Fibroblast of the aortic adventitia (primary cell): Measurements from ENCODE around the gene HS3ST3A1. TPM values are rescaled to one million over a fixed set of nuclear protein-coding genes. Genes with fewer than 3 reads are reported as not detected.

Source experiments
- DNase-seq: peaks from one replicate; pipeline ENCODE4 v3.0.0-alpha.2; 2010; ENCODE audit warnings: low read depth
- H3K4me3 ChIP-seq: 2 replicates; pipeline ENCODE4 v1.5.1; 2011; ENCODE audit warnings: low read depth, mild to moderate bottlenecking, control low read depth, low read length, moderate library complexity
- total RNA-seq: library from RNA; depleted of rRNA; stranded (reverse); fragments of >200 nt; gene quantifications from 2 replicates; pipeline ENCODE4 v1.2.3, GENCODE V29; 2012; ENCODE audit warnings: low replicate concordance
- TF ChIP-seq, protein P1 (sequence below): IDR thresholded peaks from 2 replicates; pipeline ENCODE4 v1.5.1; 2011; ENCODE audit warnings: mild to moderate bottlenecking, low read length, control low read depth, inconsistent platforms; ENCODE audit not compliant: insufficient read depth

HS3ST3A1 gene
- total RNA-seq, 1 donor: 9.2 TPM

DNA sequence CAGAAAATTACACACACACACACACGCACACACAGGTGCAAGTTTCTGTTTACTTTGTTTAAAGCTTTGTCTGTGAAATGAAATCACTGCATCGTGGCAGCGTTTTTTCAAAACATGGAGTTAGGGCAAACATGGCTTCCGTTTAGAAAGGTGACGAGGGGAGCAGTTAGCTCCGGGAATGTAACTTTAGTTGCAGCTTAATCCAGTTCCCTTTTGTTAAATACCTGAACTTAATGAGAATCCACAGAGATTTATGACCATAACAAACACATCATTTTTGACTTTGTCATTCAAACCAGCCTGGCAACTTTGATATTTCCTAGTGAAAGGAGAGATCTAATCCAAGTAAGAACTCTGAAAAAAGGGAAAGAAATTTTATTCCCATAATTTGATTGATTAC, 12.1 kb downstream of the HS3ST3A1 start:
- no peak for DNase-seq
- TF ChIP-seq, protein P1, sequence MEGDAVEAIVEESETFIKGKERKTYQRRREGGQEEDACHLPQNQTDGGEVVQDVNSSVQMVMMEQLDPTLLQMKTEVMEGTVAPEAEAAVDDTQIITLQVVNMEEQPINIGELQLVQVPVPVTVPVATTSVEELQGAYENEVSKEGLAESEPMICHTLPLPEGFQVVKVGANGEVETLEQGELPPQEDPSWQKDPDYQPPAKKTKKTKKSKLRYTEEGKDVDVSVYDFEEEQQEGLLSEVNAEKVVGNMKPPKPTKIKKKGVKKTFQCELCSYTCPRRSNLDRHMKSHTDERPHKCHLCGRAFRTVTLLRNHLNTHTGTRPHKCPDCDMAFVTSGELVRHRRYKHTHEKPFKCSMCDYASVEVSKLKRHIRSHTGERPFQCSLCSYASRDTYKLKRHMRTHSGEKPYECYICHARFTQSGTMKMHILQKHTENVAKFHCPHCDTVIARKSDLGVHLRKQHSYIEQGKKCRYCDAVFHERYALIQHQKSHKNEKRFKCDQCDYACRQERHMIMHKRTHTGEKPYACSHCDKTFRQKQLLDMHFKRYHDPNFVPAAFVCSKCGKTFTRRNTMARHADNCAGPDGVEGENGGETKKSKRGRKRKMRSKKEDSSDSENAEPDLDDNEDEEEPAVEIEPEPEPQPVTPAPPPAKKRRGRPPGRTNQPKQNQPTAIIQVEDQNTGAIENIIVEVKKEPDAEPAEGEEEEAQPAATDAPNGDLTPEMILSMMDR: no peak

DNA sequence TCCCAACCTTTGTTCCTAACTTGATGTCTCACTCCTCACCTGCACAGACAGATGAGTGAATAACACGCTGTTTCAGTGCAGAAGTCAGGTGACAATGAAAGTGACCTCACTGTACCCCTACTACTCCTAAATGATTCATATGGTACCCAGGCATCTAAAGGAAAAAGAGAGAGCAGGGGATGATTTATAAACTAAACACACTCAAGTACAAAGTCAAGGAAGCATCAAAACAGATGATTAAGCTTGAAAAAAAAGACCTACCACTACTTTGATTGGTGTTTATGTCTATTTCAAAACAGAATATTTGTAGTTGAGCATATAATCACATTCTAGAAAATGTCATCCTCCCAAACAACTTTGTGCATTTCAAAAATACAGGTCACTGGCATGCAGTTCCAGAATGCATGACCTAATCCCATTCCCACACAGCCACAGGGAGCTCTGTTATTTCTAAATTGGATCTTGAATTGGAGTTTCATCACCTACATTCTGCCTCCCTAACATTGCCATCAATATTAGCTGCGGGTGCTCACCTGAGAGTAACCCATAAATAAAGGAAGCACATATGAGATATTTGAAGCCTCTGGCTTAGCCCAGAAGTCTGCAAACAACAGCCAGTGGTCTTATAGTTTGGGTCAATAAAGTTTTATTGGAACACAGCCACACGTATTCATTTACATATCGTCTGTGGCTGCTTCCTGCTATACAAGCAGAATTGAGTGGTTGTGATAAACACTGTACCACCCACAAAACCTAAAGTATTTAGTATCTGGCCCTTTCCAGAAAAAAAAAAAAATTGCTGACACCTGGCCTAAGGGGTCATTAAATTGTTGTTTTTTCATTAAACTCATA, 14.0 kb downstream of the HS3ST3A1 start:
- H3K4me3 ChIP-seq: no peak overlapping the region
- peak; percentile 27 for DNase-seq
- TF ChIP-seq, protein P1: no peak

More for the DNA sequence above, 12.1 kb downstream of the HS3ST3A1 start:
- H3K4me3 ChIP-seq: no peak overlapping the region

DNA sequence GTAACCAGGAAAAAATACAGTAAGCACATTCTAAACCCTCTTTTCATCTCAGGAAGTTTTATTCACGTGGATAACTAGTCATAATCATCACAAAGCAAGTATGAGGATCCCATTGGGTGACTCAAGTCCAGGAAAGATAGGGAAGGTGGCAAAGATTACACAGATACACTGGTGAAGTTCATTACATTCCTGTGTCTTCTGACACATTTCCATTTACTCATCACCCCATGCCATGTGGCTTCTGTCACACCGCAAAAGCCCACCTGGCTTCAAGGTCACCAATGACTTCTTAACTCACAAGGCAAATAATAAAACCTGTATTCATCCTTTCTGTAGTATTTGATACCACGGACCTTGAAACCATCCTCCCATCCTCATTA, 17.0 kb downstream of the HS3ST3A1 start:
- peak; percentile 19 for DNase-seq
- TF ChIP-seq, protein P1: no peak
- no peak overlapping the region for H3K4me3 ChIP-seq

DNA sequence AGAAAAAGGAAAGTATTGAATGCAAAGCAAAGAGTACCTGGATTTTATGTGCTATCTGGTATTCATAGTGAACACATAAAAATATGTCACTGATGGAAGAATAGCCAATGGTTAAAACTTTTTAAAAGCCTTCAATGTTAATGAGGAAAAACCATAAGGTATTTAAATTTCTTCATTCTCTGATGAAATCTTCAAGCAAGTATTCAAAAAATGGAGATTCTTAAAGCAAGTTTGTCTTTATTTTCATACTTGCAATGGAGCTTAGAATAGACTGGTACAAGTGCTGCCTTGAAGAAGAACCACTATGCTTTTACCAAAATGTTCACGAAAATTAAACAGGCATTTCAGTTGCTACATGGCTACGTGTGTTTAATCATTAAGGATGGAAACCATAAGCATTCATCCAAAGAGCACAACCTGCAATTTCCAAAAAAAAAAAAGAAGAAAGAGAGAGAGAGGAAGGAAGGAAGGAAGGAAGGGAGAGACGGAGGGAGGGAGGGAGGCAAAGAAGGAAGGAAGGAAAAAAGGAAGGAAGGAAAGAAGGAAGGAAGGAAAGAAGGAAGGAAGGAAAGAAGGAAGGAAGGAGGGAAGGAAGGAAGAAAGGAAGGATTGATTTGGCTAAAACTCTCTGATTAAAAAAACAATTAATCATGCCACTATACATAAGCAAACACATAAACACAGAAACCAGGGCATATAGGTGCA, 17.6 kb downstream of the HS3ST3A1 start:
- H3K4me3 ChIP-seq: no peak overlapping the region

DNA sequence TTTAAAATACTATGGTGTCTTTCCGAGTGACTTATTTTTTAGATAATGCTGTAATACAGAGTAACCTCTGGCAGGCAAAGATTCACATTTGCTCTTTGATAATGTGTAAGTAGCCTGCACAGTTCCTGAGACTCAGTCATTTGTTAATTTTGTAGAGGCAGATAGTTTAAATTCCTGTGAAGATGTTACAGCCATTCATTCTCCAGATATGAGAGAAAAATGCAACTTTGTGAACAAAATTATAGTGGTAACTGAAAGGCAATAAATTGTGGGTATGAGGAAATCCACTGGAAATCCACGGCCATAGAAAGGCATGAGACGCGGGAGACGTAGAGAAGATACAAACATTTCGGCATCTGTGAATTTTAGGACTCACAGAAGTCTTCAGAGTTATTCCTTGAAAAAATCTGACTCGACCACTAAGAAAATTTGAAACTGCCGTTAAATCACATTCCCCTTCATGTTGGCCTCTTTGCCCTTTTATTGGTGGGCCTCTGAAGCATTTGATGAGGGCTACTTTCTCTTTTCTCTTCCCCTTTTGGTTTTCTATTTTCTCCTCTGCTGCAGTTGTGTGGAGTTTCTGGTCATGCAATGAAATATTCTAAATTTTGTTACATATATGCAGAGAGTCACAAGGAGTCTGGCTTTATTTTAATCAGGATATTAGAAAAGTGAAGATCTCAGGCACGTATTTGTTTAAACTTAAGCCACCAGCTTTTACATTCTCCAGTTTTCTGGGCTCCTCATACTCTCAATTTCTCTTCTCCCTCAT, 18.8 kb downstream of the HS3ST3A1 start:
- TF ChIP-seq, protein P1: no peak
- H3K4me3 ChIP-seq: no peak overlapping the region
- no peak for DNase-seq

More for the DNA sequence above, 17.6 kb downstream of the HS3ST3A1 start:
- DNase-seq: no peak
- TF ChIP-seq, protein P1: no peak

DNA sequence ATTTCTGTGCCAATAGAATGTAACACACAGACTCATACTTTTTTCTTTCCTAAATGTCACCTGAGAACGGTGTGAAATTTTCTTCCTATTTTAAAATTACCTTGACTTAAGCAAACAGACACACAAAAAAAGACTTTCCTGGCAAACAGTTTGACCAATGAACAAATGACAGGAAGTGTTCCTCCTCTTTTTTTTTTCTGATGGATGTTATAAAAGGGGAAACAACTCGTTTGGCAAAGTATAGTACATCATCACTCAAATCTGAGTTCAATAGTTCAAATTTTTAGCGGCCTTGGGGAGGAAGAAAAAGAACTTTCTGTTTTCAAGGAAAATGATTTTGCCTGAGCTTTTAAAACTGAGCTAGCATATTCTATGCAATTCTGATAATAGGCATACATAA, 19.8 kb downstream of the HS3ST3A1 start:
- TF ChIP-seq, protein P1: no peak
- no peak overlapping the region for H3K4me3 ChIP-seq
- peak; percentile 43 for DNase-seq
